Stromal cell of bone marrow (primary cell): Measurements from ENCODE around the gene SPATA31D4.

ENCODE experiments used
- DNase-seq: peaks from one replicate; pipeline ENCODE4 v3.0.0-alpha.2; 2012; ENCODE audit warnings: low read depth

SPATA31D4 gene

GRCh38 chr9:81964218-81965171, 36.3 kb downstream of the SPATA31D4 start:
- DNase-seq: no peak

GRCh38 chr9:81968026-81968425, 39.8 kb downstream of the SPATA31D4 start:
- DNase-seq: no peak

- DNase-seq: no peak
Measured at GRCh38 chr9:81969971-81970370, 41.7 kb downstream of the SPATA31D4 start.

GRCh38 chr9:81971727-81972126, 43.5 kb downstream of the SPATA31D4 start:
- no peak for DNase-seq

- no peak for DNase-seq
Measured at GRCh38 chr9:81974764-81975163, 46.5 kb downstream of the SPATA31D4 start.

GRCh38 chr9:81976351-81976750, 48.1 kb downstream of the SPATA31D4 start:
- DNase-seq: no peak

GRCh38 chr9:81979196-81979595, 51.0 kb downstream of the SPATA31D4 start:
- DNase-seq: no peak

GRCh38 chr9:81980568-81980967, 52.3 kb downstream of the SPATA31D4 start:
- DNase-seq: no peak

- DNase-seq: no peak
Measured at GRCh38 chr9:81981883-81982282, 53.7 kb downstream of the SPATA31D4 start.
